Endothelial cell of umbilical vein (primary cell): ENCODE results near the gene RNF146. TPM values are rescaled to one million over a fixed set of nuclear protein-coding genes. Genes with fewer than 3 reads are reported as not detected.

Experiments used
- BruUV-seq: library from RNA; stranded (reverse); fragments of 400-500 nt; replicated peaks from 2 replicates; lab custom pipeline; 2021; lab: Mats Ljungman, UMichigan
- CTCF ChIA-PET: fragments of 300-600, 350-600 bp; sonication (Branson Sonifier 250); formaldehyde crosslinking; loops from one replicate; lab custom pipeline; 2021; ENCODE audit warnings: antibody characterized with exemption, inconsistent platforms; lab: Charles Lee
- POLR2A ChIA-PET: fragments of 300-600, 350-600 bp; sonication (Branson Sonifier 250); formaldehyde crosslinking; loops from one replicate; lab custom pipeline; 2021; ENCODE audit warnings: antibody characterized with exemption, inconsistent platforms; lab: Charles Lee
- DNase-seq: peaks from one replicate; pipeline ENCODE4 v3.0.0-alpha.2; 2011; ENCODE audit warnings: low read depth, low spot score
- FAIRE-seq: peaks from 2 replicates; lab custom pipeline; 2011; peaks lifted over from hg19 to GRCh38; lab: Jason Lieb, UNC
- H2AFZ ChIP-seq: 2 replicates; pipeline ENCODE4 v1.6.0; 2012; ENCODE audit warnings: low read depth, low read length, control low read depth, inconsistent platforms
- H3K27ac ChIP-seq: 2 replicates; pipeline ENCODE4 v1.5.1; 2011; ENCODE audit warnings: low read depth, mild to moderate bottlenecking, control low read depth, low read length, moderate library complexity; ENCODE audit not compliant: insufficient read depth
- H3K27me3 ChIP-seq, 2 experiments: 2 replicates each; pipeline versions ENCODE4 v1.6.0 to v1.6.1; 2011; ENCODE audit warnings: low read length in 2 of 2, mixed read lengths in 1 of 2; ENCODE audit not compliant: control insufficient read depth in 2 of 2, insufficient read depth in 2 of 2
- H3K36me3 ChIP-seq, 2 experiments: 2 replicates in 1 of 2; 3 replicates in 1 of 2; pipeline ENCODE4 v1.5.1; 2011; ENCODE audit warnings: low read length in 2 of 2, mild to moderate bottlenecking in 1 of 2, moderate library complexity in 1 of 2; ENCODE audit not compliant: control insufficient read depth in 2 of 2, insufficient read depth in 2 of 2; ENCODE audit errors: extremely low read depth in 1 of 2
- H3K4me1 ChIP-seq: 3 replicates; pipeline ENCODE4 v1.5.1; 2011; ENCODE audit warnings: mild to moderate bottlenecking, low read length; ENCODE audit not compliant: control insufficient read depth, insufficient read depth; ENCODE audit errors: extremely low read depth
- H3K4me2 ChIP-seq: 2 replicates; pipeline ENCODE4 v1.6.1; 2011; ENCODE audit warnings: low read length, control low read depth, mixed read lengths; ENCODE audit not compliant: insufficient read depth
- H3K4me3 ChIP-seq, 3 experiments: fragments of 200-600 bp in 1 of 3; sonication (generic), shearing (Covaris generic) in 1 of 3; replicated peaks in 1 of 3; 2 replicates each; pipeline ENCODE4 v1.5.1; 2011 to 2016; ENCODE audit warnings: control low read depth in 3 of 3, low read length in 3 of 3, mild to moderate bottlenecking in 2 of 3, inconsistent platforms in 1 of 3, low read depth in 1 of 3, moderate library complexity in 1 of 3; ENCODE audit not compliant: insufficient read depth in 1 of 3
- H3K79me2 ChIP-seq: 2 replicates; pipeline ENCODE4 v1.6.0; 2012; ENCODE audit warnings: low read length, inconsistent platforms; ENCODE audit not compliant: control insufficient read depth, insufficient read depth
- H3K9ac ChIP-seq: replicated peaks from 2 replicates; pipeline ENCODE3; 2011; ENCODE audit warnings: low read length, control low read depth; ENCODE audit not compliant: insufficient read depth; ENCODE audit errors: extremely low read depth
- H3K9me1 ChIP-seq: replicated peaks from 3 replicates; pipeline ENCODE4 v1.6.0; 2011; ENCODE audit warnings: mild to moderate bottlenecking, low read length; ENCODE audit not compliant: control insufficient read depth, insufficient read depth; ENCODE audit errors: extremely low read depth
- H3K9me3 ChIP-seq: replicated peaks from 2 replicates; pipeline ENCODE4 v1.5.1; 2012; ENCODE audit warnings: low read length, inconsistent platforms; ENCODE audit not compliant: control insufficient read depth, insufficient read depth
- H4K20me1 ChIP-seq: replicated peaks from 2 replicates; pipeline ENCODE3; 2011; ENCODE audit warnings: mild to moderate bottlenecking, low read length; ENCODE audit not compliant: control insufficient read depth, insufficient read depth; ENCODE audit errors: extremely low read depth
- EZH2 ChIP-seq: IDR thresholded peaks from 2 replicates; pipeline ENCODE4 v1.6.1; 2012; ENCODE audit warnings: borderline replicate concordance, low read depth, mild to moderate bottlenecking, moderate library complexity, low read length, inconsistent platforms; ENCODE audit not compliant: severe bottlenecking
- FOS ChIP-seq: IDR thresholded peaks from 2 replicates; pipeline ENCODE4 v1.6.1; 2011; ENCODE audit warnings: mild to moderate bottlenecking, low read length, moderate library complexity, borderline replicate concordance; ENCODE audit not compliant: insufficient read depth
- GATA2 ChIP-seq: IDR thresholded peaks from 2 replicates; pipeline ENCODE4 v1.7.0; 2011; ENCODE audit warnings: low read depth, mild to moderate bottlenecking, moderate library complexity, mixed read lengths, low read length; ENCODE audit not compliant: insufficient read length, insufficient read depth
- JUN ChIP-seq: IDR thresholded peaks from 2 replicates; pipeline ENCODE4 v1.6.1; 2011; ENCODE audit warnings: borderline replicate concordance, low read depth; ENCODE audit not compliant: insufficient read length, insufficient read depth
- MAX ChIP-seq: IDR thresholded peaks from 2 replicates; pipeline ENCODE4 v1.6.1; 2011; ENCODE audit not compliant: insufficient read depth, insufficient read length
- MYC ChIP-seq: IDR thresholded peaks from one replicate; pipeline ENCODE4 v1.6.1; 2011; ENCODE audit warnings: mild to moderate bottlenecking, low read depth, low read length
- POLR2A ChIP-seq: IDR thresholded peaks from 2 replicates; pipeline ENCODE4 v1.6.1; 2012; ENCODE audit warnings: low read depth, mild to moderate bottlenecking, control low read depth, low read length
- POLR2AphosphoS5 ChIP-seq: IDR thresholded peaks from 2 replicates; pipeline ENCODE4 v1.6.1; 2012; ENCODE audit warnings: low read depth, mild to moderate bottlenecking, control low read depth, low read length, moderate library complexity; ENCODE audit not compliant: insufficient read depth
- dilution Hi-C: fragments of 300-500 bp; cut with MboI; formaldehyde crosslinking; loops from one replicate; pipeline ENCODE4 v1.15.0; 2019; ENCODE audit warnings: low sequenced_read_pairs; ENCODE audit not compliant: extremely low pct_ligation_motif_present
- intact Hi-C: fragments of 100-400 bp; cut with micrococcal nuclease; formaldehyde crosslinking; loops from one replicate; pipeline ENCODE4 v1.10.0; 2022
- polyA plus RNA-seq, 4 experiments: library from polyadenylated mRNA; depleted of rRNA in 3 of 4; stranded (reverse) in 3 of 4; unstranded in 1 of 4; fragments of >200 nt; gene quantifications; 2 replicates each; pipeline versions ENCODE4 v1.2.1 to v1.2.3, GENCODE V29; 2011 to 2012; ENCODE audit warnings: missing spikeins in 1 of 4
- total RNA-seq: library from RNA; stranded (reverse); gene quantifications from 2 replicates; pipeline ENCODE4 v1.2.3, GENCODE V29; 2021
- TF ChIP-seq, protein P1 (sequence below), 2 donors: IDR thresholded peaks; 1 replicate in 1 of 2; 2 replicates in 1 of 2; pipeline ENCODE4 v1.5.1; 2011; ENCODE audit warnings: low read length in 2 of 2, mild to moderate bottlenecking in 2 of 2, moderate library complexity in 2 of 2, control low read depth in 1 of 2, inconsistent platforms in 1 of 2, low read depth in 1 of 2; ENCODE audit not compliant: insufficient read depth in 1 of 2; ENCODE audit errors: extremely low read depth in 1 of 2

RNF146 gene
- total and polyA plus RNA-seq, 2 donors (not counting 3 experiments of a cell fraction or from before 2014, with no cell fraction given): 37.5 to 48.1 TPM

- CTCF ChIA-PET: interaction anchor here (1.1 to 5.7 kb wide), 20 partner anchors 10 to 388 kb away, joined by 3 to 93 read pairs (median 6); partner anchors contain the start of genes ECHDC1, KIAA0408 and RNF146
- peaks cover 29% of the 10 kb centered on the region for H3K4me1 ChIP-seq
- H3K9ac ChIP-seq: peak overlapping the region; percentile 31
- BruUV-seq: no TSS peak
- no peaks in the 10 kb centered on the region for H3K36me3 ChIP-seq
- no peaks in the 10 kb centered on the region for H3K27me3 ChIP-seq
- no peak overlapping the region for H2AFZ ChIP-seq
- peaks cover 7% of the 10 kb centered on the region for H4K20me1 ChIP-seq
- TF ChIP-seq MYC: no peak
- TF ChIP-seq POLR2AphosphoS5: peak; percentile 23
- TF ChIP-seq JUN: no peak
- TF ChIP-seq POLR2A: no peak
- TF ChIP-seq EZH2: no peak
- TF ChIP-seq FOS: no peak
- TF ChIP-seq, protein P1, sequence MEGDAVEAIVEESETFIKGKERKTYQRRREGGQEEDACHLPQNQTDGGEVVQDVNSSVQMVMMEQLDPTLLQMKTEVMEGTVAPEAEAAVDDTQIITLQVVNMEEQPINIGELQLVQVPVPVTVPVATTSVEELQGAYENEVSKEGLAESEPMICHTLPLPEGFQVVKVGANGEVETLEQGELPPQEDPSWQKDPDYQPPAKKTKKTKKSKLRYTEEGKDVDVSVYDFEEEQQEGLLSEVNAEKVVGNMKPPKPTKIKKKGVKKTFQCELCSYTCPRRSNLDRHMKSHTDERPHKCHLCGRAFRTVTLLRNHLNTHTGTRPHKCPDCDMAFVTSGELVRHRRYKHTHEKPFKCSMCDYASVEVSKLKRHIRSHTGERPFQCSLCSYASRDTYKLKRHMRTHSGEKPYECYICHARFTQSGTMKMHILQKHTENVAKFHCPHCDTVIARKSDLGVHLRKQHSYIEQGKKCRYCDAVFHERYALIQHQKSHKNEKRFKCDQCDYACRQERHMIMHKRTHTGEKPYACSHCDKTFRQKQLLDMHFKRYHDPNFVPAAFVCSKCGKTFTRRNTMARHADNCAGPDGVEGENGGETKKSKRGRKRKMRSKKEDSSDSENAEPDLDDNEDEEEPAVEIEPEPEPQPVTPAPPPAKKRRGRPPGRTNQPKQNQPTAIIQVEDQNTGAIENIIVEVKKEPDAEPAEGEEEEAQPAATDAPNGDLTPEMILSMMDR (IDR thresholded peaks at IDR 0.05; ENCODE audit: extremely low read depth in 1 of 2, insufficient read depth in 1 of 2, low read depth in 1 of 2, low read length in 2 of 2): no peak
- TF ChIP-seq GATA2: peak; percentile 68
- no peak for TF ChIP-seq MAX
- POLR2A ChIA-PET: interaction anchor here (0.7 to 1.7 kb wide), 2 partner anchors 35 to 41 kb away, joined by 3 to 7 read pairs; partner anchors contain the start of gene RNF146
- H3K27ac ChIP-seq: peak overlapping the region; percentile 32
- DNase-seq (peak; percentile 77), FAIRE-seq (peak; percentile 67)
- intact Hi-C loops (loop anchor here (2.0 kb wide), 1 partner anchor 34 kb away; the partner anchor contains the start of gene RNF146), dilution Hi-C loops (no loop called here)
- no peaks in the 10 kb centered on the region for H3K9me1 ChIP-seq
- no peaks in the 10 kb centered on the region for H3K9me3 ChIP-seq
- H3K4me3 ChIP-seq: no peak overlapping the region
- peak overlapping the region; percentile 75 for H3K4me2 ChIP-seq
- peaks cover 1% of the 10 kb centered on the region for H3K79me2 ChIP-seq
Measured at GRCh38 chr6:127301199-127301700, 34.6 kb downstream of the RNF146 start.
